SK-N-MC (cell line): ENCODE data around the gene IQCN.
"Not testable (repeated sequence)": the region's sequence is repeated elsewhere in the genome, so short reads cannot be mapped to it uniquely, and the experiment has no call there.

Experiments
- DNase-seq: peaks from one replicate; pipeline ENCODE4 v3.0.0-alpha.2; 2011; ENCODE audit warnings: low read depth, low spot score
- H3K27ac ChIP-seq: fragments of 200-600 bp; sonication (generic); 2 replicates; pipeline ENCODE4 v1.5.1; 2016; ENCODE audit warnings: mixed run types
- H3K36me3 ChIP-seq: fragments of 200-600 bp; sonication (generic); 2 replicates; pipeline ENCODE4 v1.6.1; 2017; ENCODE audit warnings: antibody characterized with exemption, low read length, mixed read lengths; ENCODE audit not compliant: insufficient read depth
- H3K4me3 ChIP-seq: fragments of 200-600 bp; sonication (generic); 2 replicates; pipeline ENCODE4 v1.5.1; 2016
- H3K9ac ChIP-seq: fragments of 200-600 bp; sonication (generic); 2 replicates; pipeline ENCODE4 v1.8.0; 2017; ENCODE audit warnings: mixed run types, mixed read lengths; ENCODE audit not compliant: insufficient read length
- H3K9me3 ChIP-seq: fragments of 200-600 bp; sonication (generic); 2 replicates; pipeline ENCODE4 v1.6.1; 2017; ENCODE audit warnings: low read depth, mild to moderate bottlenecking, antibody characterized with exemption, low read length, moderate library complexity, mixed read lengths
- EZH2 ChIP-seq: fragments of 200-600 bp; sonication (generic); IDR thresholded peaks from one replicate; pipeline ENCODE4 v1.6.1; 2017; ENCODE audit warnings: antibody characterized with exemption
- FOXP2 ChIP-seq: optimal IDR thresholded peaks from 2 replicates; pipeline ENCODE3; 2011; ENCODE audit warnings: mild to moderate bottlenecking, moderate library complexity; ENCODE audit not compliant: insufficient read depth; ENCODE audit errors: extremely low read length, control extremely low read depth
- POLR2AphosphoS5 ChIP-seq: IDR thresholded peaks from 2 replicates; pipeline ENCODE4 v1.6.1; 2012; ENCODE audit warnings: mild to moderate bottlenecking, low read depth, low read length, borderline replicate concordance

IQCN gene

DNA sequence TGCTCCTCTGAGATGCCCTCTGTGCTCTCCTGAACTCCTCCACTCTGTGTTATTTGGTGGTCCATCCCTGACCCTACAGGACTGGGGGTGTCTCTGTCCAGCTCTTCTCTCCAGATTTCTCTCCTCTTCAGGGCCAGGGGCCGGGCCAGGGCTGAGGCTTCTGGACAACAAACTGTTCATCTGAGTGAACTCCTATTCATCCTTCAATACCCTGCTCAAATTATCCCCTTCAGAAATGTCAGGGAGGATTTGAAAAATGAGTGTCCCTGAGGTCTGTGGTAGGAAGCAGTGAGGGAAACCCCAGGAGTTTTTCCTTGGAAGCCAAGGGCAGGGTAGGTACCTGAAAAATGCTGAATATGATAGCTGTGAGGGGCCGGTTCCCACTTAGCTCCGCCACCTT is 55.7 kb downstream of the IQCN start:
- Histone ChIP-seq H3K36me3 (no peaks in the 10 kb centered on the region), H3K27ac (no peak overlapping the region), H3K9me3 (no peaks in the 10 kb centered on the region), H3K4me3 (no peak overlapping the region), H3K9ac (no peak overlapping the region)
- TF ChIP-seq EZH2 (no peak), POLR2AphosphoS5 (no peak), FOXP2 (no peak)
- DNase-seq, result no peak

DNA sequence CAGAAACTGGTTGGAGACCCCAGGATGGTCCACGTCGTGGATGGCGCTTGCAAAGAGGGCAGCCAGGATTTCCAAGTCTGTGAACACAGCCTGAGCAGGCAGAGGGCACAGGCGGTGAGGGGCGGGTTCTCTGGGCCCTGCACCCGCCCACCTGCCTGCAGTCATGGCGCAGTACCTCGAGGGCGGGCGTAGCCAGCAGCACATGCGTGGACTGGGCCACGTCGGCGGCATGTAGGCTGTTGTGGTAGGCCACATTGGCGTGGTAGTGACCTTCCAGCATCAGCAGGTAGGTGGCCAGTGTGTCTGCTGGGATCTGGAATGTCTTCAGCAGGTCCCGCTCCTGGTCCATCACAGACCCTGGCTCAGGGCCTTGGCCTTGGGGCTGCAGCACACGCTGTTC is 56.1 kb downstream of the IQCN start:
- no peak for DNase-seq
- no peak overlapping the region for H3K4me3 ChIP-seq
- H3K9me3 ChIP-seq, result no peaks in the 10 kb centered on the region
- no peak for TF ChIP-seq POLR2AphosphoS5
- no peak for TF ChIP-seq FOXP2
- TF ChIP-seq EZH2, result no peak
- H3K36me3 ChIP-seq, result no peaks in the 10 kb centered on the region
- H3K9ac ChIP-seq, result no peak overlapping the region
- no peak overlapping the region for H3K27ac ChIP-seq

DNA sequence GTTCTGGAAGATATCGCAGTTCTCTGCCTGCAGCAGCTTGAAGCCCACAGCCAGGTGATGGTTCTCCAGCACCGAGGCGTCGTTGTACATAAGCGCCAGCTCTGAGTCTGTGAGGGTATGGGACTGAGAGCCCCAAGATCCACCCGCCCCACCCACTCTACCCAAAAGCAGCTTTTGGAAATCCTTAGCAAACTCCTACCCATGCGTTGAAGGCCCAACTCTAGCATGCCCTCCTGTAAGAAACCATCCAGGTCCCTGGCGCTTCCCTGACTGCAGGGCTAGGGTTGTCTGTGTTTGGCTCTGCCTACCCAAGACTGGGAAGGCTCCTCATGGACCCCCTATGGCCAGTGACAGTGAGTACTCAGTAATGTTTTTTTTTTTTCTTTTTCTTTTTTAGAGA is 57.5 kb downstream of the IQCN start:
- no peak for DNase-seq
- no peaks in the 10 kb centered on the region for H3K36me3 ChIP-seq
- H3K9ac ChIP-seq, result no peak overlapping the region
- no peaks in the 10 kb centered on the region for H3K9me3 ChIP-seq
- no peak overlapping the region for H3K4me3 ChIP-seq
- H3K27ac ChIP-seq, result no peak overlapping the region
- TF ChIP-seq POLR2AphosphoS5, result no peak
- no peak for TF ChIP-seq EZH2
- no peak for TF ChIP-seq FOXP2

DNA sequence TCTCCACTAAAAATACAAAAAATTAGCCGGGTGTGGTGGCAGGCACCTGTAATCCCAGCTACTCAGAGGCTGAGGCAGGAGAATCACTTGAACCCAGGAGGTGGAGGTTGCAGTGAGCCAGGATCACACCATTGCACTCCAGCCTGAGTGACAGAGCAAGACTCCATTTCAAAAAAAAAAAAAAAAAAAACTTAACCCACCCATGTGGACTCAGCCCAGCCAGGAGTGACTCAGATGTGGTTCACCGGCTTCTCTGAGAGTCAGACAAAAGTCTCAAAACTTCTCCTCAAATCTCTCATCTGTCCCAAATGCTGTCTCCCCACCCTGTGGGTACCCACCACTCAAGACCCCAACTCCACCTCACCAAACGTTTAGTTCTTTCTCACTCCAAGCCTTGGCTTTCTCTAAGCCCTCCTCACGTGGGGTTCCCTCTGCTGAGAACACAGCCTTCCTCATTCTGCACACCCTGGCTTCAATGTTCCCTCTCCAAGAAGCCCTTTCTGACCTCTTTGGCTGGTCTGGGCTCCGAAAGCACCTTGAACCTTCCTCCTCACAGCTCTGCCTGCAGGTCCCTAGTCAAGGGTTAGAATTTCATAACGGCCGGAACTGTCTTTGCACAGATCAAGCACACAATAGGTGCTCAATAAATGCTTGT is 59.3 kb downstream of the IQCN start:
- H3K4me3 ChIP-seq, result no peak overlapping the region
- TF ChIP-seq FOXP2 (no peak), EZH2 (no peak), POLR2AphosphoS5 (no peak)
- no peaks in the 10 kb centered on the region for H3K36me3 ChIP-seq
- DNase-seq, result no peak
- no peak overlapping the region for H3K27ac ChIP-seq
- no peak overlapping the region for H3K9ac ChIP-seq
- H3K9me3 ChIP-seq, result no peaks in the 10 kb centered on the region

DNA sequence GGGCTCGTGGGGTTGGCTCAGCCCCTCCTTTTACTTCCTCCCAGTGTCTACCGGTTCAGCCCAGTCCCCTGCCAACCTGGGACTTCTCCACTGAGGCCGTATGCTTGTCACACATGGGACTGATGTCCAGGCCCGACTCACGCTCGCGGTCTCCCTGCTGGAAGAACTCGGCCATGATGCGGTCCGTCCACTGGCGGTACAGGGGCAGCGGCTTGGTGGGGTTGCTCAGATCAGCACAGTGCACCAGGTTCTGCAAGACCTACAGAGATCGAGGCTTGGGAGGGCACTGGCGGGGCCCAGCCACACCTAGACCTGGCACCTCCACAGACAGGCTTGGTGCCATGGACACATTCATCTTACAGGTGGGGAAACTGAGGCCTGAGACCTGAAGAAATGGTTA is 62.6 kb downstream of the IQCN start:
- H3K27ac ChIP-seq, result no peak overlapping the region
- H3K4me3 ChIP-seq, result no peak overlapping the region
- no peaks in the 10 kb centered on the region for H3K9me3 ChIP-seq
- no peak for TF ChIP-seq POLR2AphosphoS5
- DNase-seq, result no peak
- H3K9ac ChIP-seq, result no peak overlapping the region
- H3K36me3 ChIP-seq, result no peaks in the 10 kb centered on the region

DNA sequence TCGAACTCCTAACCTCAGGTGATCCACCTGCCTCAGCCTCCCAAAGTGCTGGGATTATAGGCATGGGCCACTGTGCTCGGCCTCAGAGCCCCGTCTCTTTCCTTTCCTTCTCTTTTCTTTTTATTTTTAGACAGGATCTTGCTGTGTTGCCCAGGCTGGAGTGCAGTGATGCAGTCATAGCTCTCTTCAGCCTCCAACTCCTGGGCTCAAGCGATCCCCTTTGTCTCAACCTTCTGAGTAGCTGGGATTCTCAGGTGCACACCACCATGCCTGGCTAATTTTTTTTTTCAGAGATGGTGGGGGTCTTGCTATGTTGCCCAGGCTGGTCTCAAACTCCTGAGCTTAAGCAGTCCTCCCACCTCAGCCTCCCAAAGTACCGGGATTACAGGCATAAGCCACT is 64.3 kb downstream of the IQCN start:
- not testable (repeated sequence) for H3K36me3 ChIP-seq, H3K4me3 ChIP-seq, H3K27ac ChIP-seq, H3K9me3 ChIP-seq, H3K9ac ChIP-seq, DNase-seq

DNA sequence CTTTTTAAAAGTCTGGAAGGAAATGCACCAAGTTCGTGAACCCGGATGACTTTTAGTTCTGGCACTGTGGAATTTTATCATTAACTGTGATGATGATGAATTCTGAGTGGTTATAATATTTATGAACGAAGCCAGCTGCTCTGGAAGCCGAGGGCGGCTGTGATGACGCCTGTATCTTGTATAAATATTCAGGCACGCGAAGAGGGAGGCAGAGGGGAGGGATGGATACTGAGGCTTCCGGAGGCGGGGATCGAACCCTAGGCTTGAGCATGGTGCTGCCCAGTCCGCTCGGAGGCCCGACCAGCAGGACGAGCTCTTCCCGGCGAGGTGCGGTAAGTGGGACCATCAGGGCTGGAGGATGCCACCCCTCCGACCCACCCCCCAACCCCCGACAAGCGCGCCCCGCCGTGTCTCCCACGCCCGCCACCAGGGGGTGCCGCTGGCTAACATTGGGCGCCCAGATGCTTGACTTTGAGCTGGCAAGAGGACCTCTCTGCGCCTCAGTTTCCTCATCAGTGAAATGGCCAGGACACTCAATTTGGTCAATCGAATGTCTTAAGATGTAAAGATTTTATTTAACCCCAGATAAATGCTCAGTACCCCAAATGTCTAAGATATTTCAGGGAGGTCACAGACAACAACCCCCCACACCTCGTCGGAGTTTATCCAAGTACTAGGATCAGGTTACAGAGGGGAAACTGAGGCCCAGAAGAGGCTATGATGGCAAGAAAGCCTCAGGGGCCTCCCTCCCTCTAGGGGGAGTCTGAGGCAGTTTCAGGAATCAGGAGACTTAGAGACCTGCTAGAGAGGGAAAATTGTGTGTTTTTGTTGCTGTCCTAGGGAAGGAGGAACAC is 65.9 kb downstream of the IQCN start:
- Histone ChIP-seq H3K9ac (no peak overlapping the region), H3K36me3 (no peaks in the 10 kb centered on the region), H3K27ac (no peak overlapping the region), H3K4me3 (no peak overlapping the region), H3K9me3 (no peaks in the 10 kb centered on the region)
- DNase-seq, result no peak
- no peak for TF ChIP-seq POLR2AphosphoS5
